ENCODE measurements around the gene ACKR2. TPM values are rescaled to one million over a fixed set of nuclear protein-coding genes. Genes with fewer than 3 reads are reported as not detected.

ACKR2 gene
- total RNA-seq, 4 donors from 2014 or later, result 1.4 to 9.2 (median 5.2) TPM

- no peak for DNase-seq
- intact Hi-C loops (cut with DNase I; ENCODE audit: low total_unique reads) (no loop called here), in situ Hi-C loops (cut with MboI; ENCODE audit: low pct_ligation_motif_present in 1 of 4, low pct_unique_long_range_greater_than_20kb in 1 of 4, low sequenced_read_pairs in 3 of 4) (no loop called here)
- Histone ChIP-seq H3K27ac (peak overlapping the region in 1 of 4 donors; percentile 74), H3K4me1 (peaks cover 0 to 54% (median 24%) of the 10 kb centered on the region in 4 donors), H3K36me3 (no peaks in the 10 kb centered on the region), H3K4me3 (no peak overlapping the region), H3K9me3 (no peaks in the 10 kb centered on the region), H3K27me3 (no peaks in the 10 kb centered on the region)
- TF ChIP-seq POLR2A (IDR thresholded peaks at IDR 0.05) (no peak), POLR2AphosphoS5 (IDR thresholded peaks at IDR 0.05) (no peak), EP300 (IDR thresholded peaks at IDR 0.05; ENCODE audit: low read depth) (no peak), CTCF (IDR thresholded peaks at IDR 0.05) (no peak)
Measured at GRCh38 chr3:42826141-42826540, 16.9 kb downstream of the ACKR2 start.

- peak in 2 of 3 donors; percentile 58 to 85 for TF ChIP-seq POLR2AphosphoS5 (IDR thresholded peaks at IDR 0.05)
- peak; percentile 33 for TF ChIP-seq POLR2A (IDR thresholded peaks at IDR 0.05)
- no peak for TF ChIP-seq CTCF (IDR thresholded peaks at IDR 0.05)
- Histone ChIP-seq H3K36me3 (no peaks in the 10 kb centered on the region), H3K27ac (peak overlapping the region; percentile 74 to 86 (median 80)), H3K4me1 (peaks cover 0 to 54% (median 23%) of the 10 kb centered on the region in 4 donors), H3K27me3 (no peaks in the 10 kb centered on the region), H3K4me3 (no peak overlapping the region), H3K9me3 (no peaks in the 10 kb centered on the region)
- in situ Hi-C loops (cut with MboI; ENCODE audit: low pct_ligation_motif_present in 1 of 4, low pct_unique_long_range_greater_than_20kb in 1 of 4, low sequenced_read_pairs in 3 of 4) (no loop called here), intact Hi-C loops (cut with DNase I; ENCODE audit: low total_unique reads) (no loop called here)
- no peak for DNase-seq
Measured at GRCh38 chr3:42827023-42827422, 17.8 kb downstream of the ACKR2 start.

GRCh38 chr3:42827654-42828053, 18.4 kb downstream of the ACKR2 start:
- no peak for TF ChIP-seq EP300 (IDR thresholded peaks at IDR 0.05; ENCODE audit: low read depth)
- TF ChIP-seq POLR2A (IDR thresholded peaks at IDR 0.05), result no peak
- TF ChIP-seq POLR2AphosphoS5 (IDR thresholded peaks at IDR 0.05), result peak in 2 of 3 donors; percentile 36 to 69
- TF ChIP-seq CTCF (IDR thresholded peaks at IDR 0.05), result no peak
- peaks cover 0 to 53% (median 23%) of the 10 kb centered on the region in 4 donors for H3K4me1 ChIP-seq
- no peaks in the 10 kb centered on the region for H3K9me3 ChIP-seq
- no peaks in the 10 kb centered on the region for H3K36me3 ChIP-seq
- intact Hi-C loops (cut with DNase I; ENCODE audit: low total_unique reads), result no loop called here
- in situ Hi-C loops (cut with MboI; ENCODE audit: low pct_ligation_motif_present in 1 of 4, low pct_unique_long_range_greater_than_20kb in 1 of 4, low sequenced_read_pairs in 3 of 4), result no loop called here
- WGBS, 2 donors (ENCODE audit: low coverage in 1 of 2), result 40% methylated on average over 4 of the region's 4 CpGs; no CpG with 5 or more reads in 1 of the 2 donors
- DNase-seq, result peak; percentile 76
- H3K27ac ChIP-seq, result peak overlapping the region; percentile 74 to 86 (median 80)
- no peak overlapping the region for H3K4me3 ChIP-seq
- no peaks in the 10 kb centered on the region for H3K27me3 ChIP-seq

DNA sequence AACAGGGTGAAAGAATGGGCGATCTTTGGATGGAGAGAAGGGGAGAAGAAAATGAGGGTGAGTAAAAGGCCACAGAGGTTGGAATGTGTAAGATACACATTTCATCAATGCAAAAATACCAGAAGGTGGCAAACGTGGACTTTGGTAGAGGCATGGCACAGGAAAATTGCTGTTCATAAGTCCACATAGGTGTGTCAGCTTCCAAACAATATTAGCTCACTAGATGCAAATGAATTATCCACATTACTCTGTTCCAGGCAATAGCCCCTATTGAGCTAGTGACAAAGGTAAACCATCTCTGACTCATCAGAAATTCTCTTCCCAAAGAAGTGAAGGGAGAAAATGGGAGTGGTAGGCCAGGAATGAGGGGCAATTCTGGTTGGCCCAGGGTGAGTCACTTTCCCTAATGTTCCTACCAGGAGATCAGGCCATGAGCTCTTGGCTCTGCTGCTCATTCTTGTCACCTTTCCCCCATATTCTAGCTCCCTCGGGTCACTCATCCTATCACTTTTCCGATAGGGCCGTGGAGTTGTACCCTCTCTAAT, 19.9 kb downstream of the ACKR2 start:
- intact Hi-C loops (cut with DNase I; ENCODE audit: low total_unique reads), result no loop called here
- Histone ChIP-seq H3K27me3 (no peaks in the 10 kb centered on the region), H3K9me3 (no peaks in the 10 kb centered on the region), H3K36me3 (no peaks in the 10 kb centered on the region), H3K27ac (peak overlapping the region; percentile 76 to 86 (median 82)), H3K4me1 (peaks cover 0 to 43% (median 23%) of the 10 kb centered on the region in 4 donors), H3K4me3 (no peak overlapping the region)
- TF ChIP-seq POLR2AphosphoS5 (IDR thresholded peaks at IDR 0.05) (peak in 2 of 3 donors; percentile 71 to 79), POLR2A (IDR thresholded peaks at IDR 0.05) (no peak), EP300 (IDR thresholded peaks at IDR 0.05; ENCODE audit: low read depth) (peak; percentile 27)
- in situ Hi-C loops (cut with MboI; ENCODE audit: low pct_ligation_motif_present in 1 of 4, low pct_unique_long_range_greater_than_20kb in 1 of 4, low sequenced_read_pairs in 3 of 4), result no loop called here
- peak; percentile 74 for DNase-seq
- WGBS, 2 donors (ENCODE audit: low coverage in 1 of 2), result 51 to 69% methylated on average over 2 to 5 of the region's 5 CpGs

Data from transverse colon (tissue), 4 donors.